SH-SY5Y (cell line): ENCODE results near the gene CIB1.

ENCODE experiments used
- GATA2 ChIP-seq: IDR thresholded peaks from 2 replicates; pipeline ENCODE4 v1.6.1; 2011; ENCODE audit warnings: mild to moderate bottlenecking, low read depth, low read length
- GATA3 ChIP-seq: IDR thresholded peaks from 2 replicates; pipeline ENCODE4 v1.6.1; 2011; ENCODE audit warnings: low read depth, mild to moderate bottlenecking, low read length, moderate library complexity

DNA sequence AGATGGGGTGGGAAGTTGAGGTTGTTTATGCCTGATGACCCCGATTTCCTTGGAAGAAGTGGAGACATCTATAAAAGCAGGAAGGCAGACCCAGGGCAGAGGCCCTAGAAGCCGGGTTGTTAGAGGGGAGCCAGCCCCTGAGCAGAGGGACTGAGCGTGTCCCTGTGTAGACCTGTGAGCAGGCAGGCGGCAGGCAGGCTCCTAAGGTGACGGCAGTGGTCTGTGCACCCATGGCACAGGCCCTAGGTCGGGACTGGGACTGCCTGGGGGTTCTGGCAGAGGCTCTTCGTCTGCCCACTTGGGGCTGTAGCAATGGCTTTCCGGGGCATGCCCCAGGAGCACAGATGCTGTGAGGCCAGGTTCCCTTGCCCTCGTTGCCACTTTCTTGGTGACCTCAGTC lies 22.7 kb downstream of the CIB1 start:
- TF ChIP-seq GATA2 (no peak), GATA3 (no peak)
